ENCODE results near the gene RBM38.

The RBM38 gene

GRCh38 chr20:57437672-57438330 lies 46.6 kb downstream of the RBM38 start:
- no peak overlapping the region for H3K4me3 ChIP-seq (ENCODE audit: low read depth, low read length)
- TF ChIP-seq CTCF (IDR thresholded peaks at IDR 0.05; ENCODE audit: low read depth, low read length), result no peak
- no peak for DNase-seq (ENCODE audit: low read depth, low spot score)
- in situ Hi-C loops (cut with HindIII; ENCODE audit: low sequenced_read_pairs), result no loop called here

GRCh38 chr20:57438552-57438951 lies 47.4 kb downstream of the RBM38 start:
- no peak overlapping the region for H3K4me3 ChIP-seq (ENCODE audit: low read depth, low read length)
- TF ChIP-seq CTCF (IDR thresholded peaks at IDR 0.05; ENCODE audit: low read depth, low read length), result no peak
- no peak for DNase-seq (ENCODE audit: low read depth, low spot score)
- in situ Hi-C loops (cut with HindIII; ENCODE audit: low sequenced_read_pairs), result no loop called here

- in situ Hi-C loops (cut with HindIII; ENCODE audit: low sequenced_read_pairs), result no loop called here
- DNase-seq (ENCODE audit: low read depth, low spot score), result no peak
- no peak for TF ChIP-seq CTCF (IDR thresholded peaks at IDR 0.05; ENCODE audit: low read depth, low read length)
- no peak overlapping the region for H3K4me3 ChIP-seq (ENCODE audit: low read depth, low read length)
Measured at GRCh38 chr20:57439432-57439831, 48.2 kb downstream of the RBM38 start.

GRCh38 chr20:57439993-57440392 lies 48.8 kb downstream of the RBM38 start:
- in situ Hi-C loops (cut with HindIII; ENCODE audit: low sequenced_read_pairs), result no loop called here
- no peak overlapping the region for H3K4me3 ChIP-seq (ENCODE audit: low read depth, low read length)
- TF ChIP-seq CTCF (IDR thresholded peaks at IDR 0.05; ENCODE audit: low read depth, low read length), result no peak
- no peak for DNase-seq (ENCODE audit: low read depth, low spot score)

GRCh38 chr20:57440678-57441509 lies 49.7 kb downstream of the RBM38 start:
- H3K4me3 ChIP-seq (ENCODE audit: low read depth, low read length), result no peak overlapping the region
- in situ Hi-C loops (cut with HindIII; ENCODE audit: low sequenced_read_pairs), result no loop called here
- TF ChIP-seq CTCF (IDR thresholded peaks at IDR 0.05; ENCODE audit: low read depth, low read length), result no peak
- peak; percentile 20 for DNase-seq (ENCODE audit: low read depth, low spot score)

GRCh38 chr20:57441510-57442154 lies 50.4 kb downstream of the RBM38 start:
- no peak for TF ChIP-seq CTCF (IDR thresholded peaks at IDR 0.05; ENCODE audit: low read depth, low read length)
- no peak for DNase-seq (ENCODE audit: low read depth, low spot score)
- in situ Hi-C loops (cut with HindIII; ENCODE audit: low sequenced_read_pairs), result no loop called here
- no peak overlapping the region for H3K4me3 ChIP-seq (ENCODE audit: low read depth, low read length)

Data from astrocyte of the spinal cord (primary cell).